Neuronal stem cell (in vitro differentiated cells): ENCODE results near the gene NEDD9.

ENCODE experiments used
- DNase-seq: peaks from one replicate; pipeline ENCODE4 v3.0.0-alpha.2; 2013; ENCODE audit warnings: low spot score
- H2AFZ ChIP-seq: one replicate; pipeline ENCODE4 v1.6.1; 2013; ENCODE audit warnings: mild to moderate bottlenecking, low read length, inconsistent platforms
- H2AK5ac ChIP-seq: 2 replicates; pipeline ENCODE4 v1.6.1; 2013; ENCODE audit warnings: low read depth, mild to moderate bottlenecking, inconsistent platforms, low read length, moderate library complexity, mixed read lengths
- H2BK120ac ChIP-seq: 2 replicates; pipeline ENCODE4 v1.6.1; 2013; ENCODE audit warnings: low read depth, mild to moderate bottlenecking, inconsistent platforms, low read length, moderate library complexity, mixed read lengths
- H2BK12ac ChIP-seq: one replicate; pipeline ENCODE4 v1.6.1; 2013; ENCODE audit warnings: low read length, inconsistent platforms
- H2BK15ac ChIP-seq: 2 replicates; pipeline ENCODE4 v1.6.1; 2013; ENCODE audit warnings: mild to moderate bottlenecking, low read length, inconsistent platforms, mixed read lengths
- H2BK5ac ChIP-seq: one replicate; pipeline ENCODE4 v1.6.1; 2013; ENCODE audit warnings: inconsistent platforms, mild to moderate bottlenecking, low read length, moderate library complexity
- H3K14ac ChIP-seq: one replicate; pipeline ENCODE4 v1.6.1; 2013; ENCODE audit warnings: low read length, inconsistent platforms
- H3K18ac ChIP-seq: 2 replicates; pipeline ENCODE4 v1.6.1; 2013; ENCODE audit warnings: low read length, inconsistent platforms
- H3K23ac ChIP-seq: 2 replicates; pipeline ENCODE4 v1.6.1; 2013; ENCODE audit warnings: low read depth, mild to moderate bottlenecking, mixed read lengths, low read length, inconsistent platforms; ENCODE audit not compliant: poor library complexity
- H3K27ac ChIP-seq: replicated peaks from 3 replicates; pipeline ENCODE4 v1.5.1; 2013; ENCODE audit warnings: low read length, inconsistent platforms
- H3K27me3 ChIP-seq, 3 experiments: 2 replicates each; pipeline ENCODE4 v1.6.1; 2013; ENCODE audit warnings: low read length in 3 of 3, mild to moderate bottlenecking in 2 of 3, inconsistent platforms in 1 of 3, low read depth in 1 of 3, mixed read lengths in 1 of 3, moderate library complexity in 1 of 3; ENCODE audit not compliant: control insufficient read depth in 3 of 3, insufficient read depth in 3 of 3
- H3K36me3 ChIP-seq, 2 donors: replicated peaks in 1 of 2; 2 replicates each; pipeline ENCODE4 v1.6.1; 2013; ENCODE audit warnings: low read length in 2 of 2; ENCODE audit not compliant: control insufficient read depth in 2 of 2, insufficient read depth in 2 of 2
- H3K4ac ChIP-seq: 2 replicates; pipeline ENCODE4 v1.6.1; 2013; ENCODE audit warnings: inconsistent platforms, mild to moderate bottlenecking, low read length, moderate library complexity
- H3K4me1 ChIP-seq, 2 donors: 1 replicate in 1 of 2; 2 replicates in 1 of 2; pipeline ENCODE4 v1.6.1; 2013; ENCODE audit warnings: low read length in 2 of 2, low read depth in 1 of 2; ENCODE audit not compliant: control insufficient read depth in 2 of 2, insufficient read depth in 1 of 2
- H3K4me2 ChIP-seq: one replicate; pipeline ENCODE4 v1.6.1; 2013; ENCODE audit warnings: mild to moderate bottlenecking, low read length, inconsistent platforms; ENCODE audit not compliant: insufficient read depth, poor library complexity, severe bottlenecking
- H3K4me3 ChIP-seq, 2 donors: 2 replicates each; pipeline ENCODE4 v1.5.1; 2013; ENCODE audit warnings: low read length in 2 of 2, mild to moderate bottlenecking in 2 of 2, inconsistent platforms in 1 of 2, moderate library complexity in 1 of 2
- H3K79me1 ChIP-seq: one replicate; pipeline ENCODE4 v1.6.1; 2013; ENCODE audit warnings: low read depth, mild to moderate bottlenecking, inconsistent platforms, low read length, moderate library complexity
- H3K9ac ChIP-seq: one replicate; pipeline ENCODE4 v1.6.1; 2013; ENCODE audit warnings: mild to moderate bottlenecking, low read depth, low read length, inconsistent platforms; ENCODE audit not compliant: poor library complexity
- H3K9me3 ChIP-seq, 2 donors: replicated peaks in 1 of 2; 2 replicates each; pipeline versions ENCODE3 to v1.6.1; 2013; ENCODE audit warnings: low read length in 2 of 2, mild to moderate bottlenecking in 2 of 2, inconsistent platforms in 1 of 2, low read depth in 1 of 2, mixed read lengths in 1 of 2, moderate library complexity in 1 of 2; ENCODE audit not compliant: control insufficient read depth in 2 of 2, insufficient read depth in 1 of 2
- H4K8ac ChIP-seq: one replicate; pipeline ENCODE4 v1.6.1; 2013; ENCODE audit warnings: low read depth, mild to moderate bottlenecking, inconsistent platforms, low read length, moderate library complexity
- H4K91ac ChIP-seq: one replicate; pipeline ENCODE4 v1.6.1; 2013; ENCODE audit warnings: low read length, low read depth, mild to moderate bottlenecking, inconsistent platforms; ENCODE audit not compliant: poor library complexity
- WGBS, 2 donors: extraction: QIAGEN DNeasy Blood & Tissue Kit; methylation state at CpG; one replicate each; pipeline ENCODE4 v1.1.7; 2013; ENCODE audit warnings: missing lambda C conversion rate in 2 of 2, mixed read lengths in 1 of 2; ENCODE audit not compliant: insufficient read length in 2 of 2, insufficient replicate concordance in 1 of 2; ENCODE audit errors: extremely low coverage in 2 of 2; 5-methylcytosine and 5-hydroxymethylcytosine counted together

NEDD9 gene

DNA sequence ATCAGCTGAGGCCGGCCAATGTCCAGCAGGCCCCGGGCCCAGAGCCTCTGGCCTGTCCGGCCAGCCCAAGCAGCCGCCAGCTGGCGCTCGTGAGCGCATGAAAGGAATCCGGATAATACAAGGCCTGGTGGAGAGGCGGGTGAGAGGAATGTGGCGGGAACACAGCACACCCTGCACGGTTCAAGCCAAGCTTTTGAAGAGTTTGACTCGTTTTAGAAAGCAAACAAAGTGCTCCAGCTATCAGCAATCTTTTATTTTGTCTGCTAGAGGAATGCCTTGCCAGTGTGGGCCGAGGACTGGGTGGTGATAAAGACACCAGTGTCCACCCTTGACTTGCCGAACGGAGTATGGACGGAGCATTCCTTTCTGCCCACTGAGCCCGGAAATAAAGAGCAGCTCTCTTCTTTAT, 9.3 kb upstream of the NEDD9 start:
- no peak overlapping the region for H4K8ac ChIP-seq

DNA sequence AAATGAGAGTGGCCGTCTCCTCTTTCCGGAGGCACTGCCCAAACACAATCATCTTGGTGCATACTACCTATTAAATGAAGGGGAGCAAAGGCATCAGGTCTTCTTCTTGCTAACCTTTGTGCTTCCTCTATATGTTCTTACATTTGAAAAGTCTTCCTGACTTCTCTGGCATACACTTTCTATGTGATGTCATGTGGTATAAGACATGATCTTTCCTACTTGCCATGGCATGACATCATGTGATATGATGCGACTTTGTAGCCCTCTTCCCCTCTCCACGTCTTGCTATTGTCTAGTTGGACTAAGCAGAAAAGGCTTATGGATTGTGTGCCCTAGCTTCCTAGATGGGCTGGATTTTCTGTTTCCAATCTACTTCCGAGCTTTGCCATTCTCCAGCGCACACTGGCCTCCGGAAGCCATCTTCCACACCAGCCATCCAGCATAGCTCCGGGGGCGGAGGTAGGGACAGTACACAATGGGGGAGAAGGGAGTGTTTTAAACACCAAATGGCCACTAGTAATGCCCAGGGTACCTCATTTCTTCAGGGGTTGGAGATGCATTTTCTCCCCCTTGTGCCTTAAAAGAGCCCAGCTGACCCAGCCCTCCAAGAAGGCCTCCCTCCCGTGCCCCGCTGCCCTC, 8.8 kb upstream of the NEDD9 start:
- Histone ChIP-seq H3K18ac (no peak overlapping the region), H3K27me3 (no peaks in the 10 kb centered on the region), H3K4me3 (no peak overlapping the region), H2BK120ac (no peak overlapping the region), H2BK5ac (no peak overlapping the region), H4K91ac (no peak overlapping the region), H3K9ac (no peak overlapping the region), H3K79me1 (no peaks in the 10 kb centered on the region), H3K4me2 (no peak overlapping the region), H2AFZ (peak overlapping the region; percentile 60), H3K4me1 (peaks cover 7 to 13% of the 10 kb centered on the region in 2 donors), H2BK12ac (peak overlapping the region; percentile 52), H3K14ac (no peak overlapping the region), H3K9me3 (no peaks in the 10 kb centered on the region), H3K23ac (no peak overlapping the region), H3K4ac (no peak overlapping the region), H3K27ac (no peak overlapping the region), H2BK15ac (no peak overlapping the region), H2AK5ac (no peak overlapping the region), H3K36me3 (no peaks in the 10 kb centered on the region), H4K8ac (no peak overlapping the region)
- no peak for DNase-seq
- WGBS, 2 donors: no CpG with 5 or more reads among the region's 11 CpGs

More for the DNA sequence above, 9.3 kb upstream of the NEDD9 start:
- Histone ChIP-seq H4K91ac (no peak overlapping the region), H3K18ac (no peak overlapping the region), H3K4me3 (no peak overlapping the region), H3K27ac (peak overlapping the region; percentile 23), H3K23ac (no peak overlapping the region), H3K9ac (no peak overlapping the region), H2AFZ (peak overlapping the region; percentile 60), H3K4ac (no peak overlapping the region), H3K4me2 (no peak overlapping the region), H3K79me1 (no peaks in the 10 kb centered on the region), H3K27me3 (no peaks in the 10 kb centered on the region), H3K4me1 (peaks cover 2 to 12% of the 10 kb centered on the region in 2 donors), H2AK5ac (no peak overlapping the region), H2BK12ac (no peak overlapping the region), H3K14ac (no peak overlapping the region), H2BK5ac (no peak overlapping the region), H2BK120ac (no peak overlapping the region), H3K9me3 (no peaks in the 10 kb centered on the region), H3K36me3 (no peaks in the 10 kb centered on the region), H2BK15ac (no peak overlapping the region)
- peak; percentile 55 for DNase-seq
- no CpG with 5 or more reads among the region's 17 CpGs for WGBS, 2 donors

DNA sequence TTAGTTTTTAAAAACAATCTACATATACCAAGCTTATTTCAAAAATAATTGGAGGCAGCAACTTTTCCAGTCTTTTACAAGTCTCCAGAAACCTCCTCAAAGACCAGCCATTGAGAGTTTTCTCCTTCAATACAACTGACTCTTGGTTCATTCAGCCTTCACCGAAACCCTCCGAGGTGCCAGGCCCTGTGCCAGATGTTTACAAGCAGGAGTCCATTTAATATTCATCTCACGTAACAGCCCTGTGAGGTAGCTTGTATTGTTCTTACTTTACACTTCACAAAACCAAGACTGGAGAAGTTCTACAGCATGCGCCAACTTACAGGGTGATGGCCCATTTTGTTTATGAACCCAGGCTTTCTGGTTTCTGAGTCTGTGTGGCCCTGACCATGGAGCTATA, 5.5 kb upstream of the NEDD9 start:
- Histone ChIP-seq H3K4me3 (no peak overlapping the region), H4K8ac (no peak overlapping the region), H2AK5ac (no peak overlapping the region), H3K18ac (no peak overlapping the region), H3K9me3 (no peaks in the 10 kb centered on the region), H3K9ac (no peak overlapping the region), H3K4me2 (no peak overlapping the region), H3K4me1 (peaks cover 18 to 23% of the 10 kb centered on the region in 2 donors), H3K36me3 (no peaks in the 10 kb centered on the region), H4K91ac (no peak overlapping the region), H3K79me1 (no peaks in the 10 kb centered on the region), H2BK12ac (no peak overlapping the region), H2BK15ac (no peak overlapping the region), H3K4ac (no peak overlapping the region), H3K23ac (no peak overlapping the region), H3K27me3 (no peaks in the 10 kb centered on the region), H2BK5ac (no peak overlapping the region), H2BK120ac (no peak overlapping the region), H3K27ac (no peak overlapping the region), H2AFZ (no peak overlapping the region), H3K14ac (no peak overlapping the region)
- no peak for DNase-seq
- no CpG with 5 or more reads among the region's 4 CpGs for WGBS, 2 donors

GRCh38 chr6:11237428-11237827, 5.0 kb upstream of the NEDD9 start:
- Histone ChIP-seq H2AK5ac (no peak overlapping the region), H3K9ac (no peak overlapping the region), H4K91ac (no peak overlapping the region), H3K18ac (no peak overlapping the region), H3K36me3 (no peaks in the 10 kb centered on the region), H3K4me1 (peaks cover 18 to 23% of the 10 kb centered on the region in 2 donors), H3K27me3 (no peaks in the 10 kb centered on the region), H3K14ac (no peak overlapping the region), H3K4me2 (no peak overlapping the region), H3K27ac (no peak overlapping the region), H4K8ac (no peak overlapping the region), H3K4ac (no peak overlapping the region), H2BK15ac (no peak overlapping the region), H3K23ac (no peak overlapping the region), H2BK5ac (no peak overlapping the region), H3K9me3 (no peaks in the 10 kb centered on the region), H2BK12ac (no peak overlapping the region), H3K79me1 (no peaks in the 10 kb centered on the region), H3K4me3 (no peak overlapping the region), H2AFZ (no peak overlapping the region), H2BK120ac (no peak overlapping the region)
- WGBS, 2 donors: no CpG with 5 or more reads among the region's 4 CpGs
- DNase-seq: no peak
